Measurements from ENCODE around the gene MRPS22. TPM values are rescaled to one million over a fixed set of nuclear protein-coding genes. Genes with fewer than 3 reads are reported as not detected.

The MRPS22 gene
- total RNA-seq, 1 experiment from 2014 or later = 95.1 TPM

DNA sequence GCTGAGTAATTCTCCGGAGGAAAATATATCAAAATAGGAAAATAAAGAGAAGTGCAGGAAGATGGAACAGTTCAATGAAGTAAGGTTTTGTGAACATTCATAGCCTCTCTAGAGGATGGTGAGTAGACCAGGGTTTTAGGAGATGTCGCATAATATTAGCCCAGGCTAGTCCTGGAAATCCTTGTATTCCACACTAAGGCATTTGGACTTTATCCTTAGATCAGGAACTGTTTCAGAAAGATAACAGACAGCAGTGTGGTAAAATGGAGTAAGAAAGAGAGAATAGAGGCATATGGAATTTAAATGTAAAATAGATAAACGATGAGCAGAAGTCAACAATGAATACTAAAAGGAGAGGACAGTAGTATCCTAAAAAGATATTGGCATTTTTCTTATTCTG lies 33.6 kb downstream of the MRPS22 start:
- Histone ChIP-seq H2AFZ (ENCODE audit: low read depth, low read length, poor library complexity, severe bottlenecking) (no peak overlapping the region), H3K9me2 (ENCODE audit: insufficient read depth) (no peaks in the 10 kb centered on the region), H3K79me2 (ENCODE audit: insufficient read depth, low read length) (peaks cover 40% of the 10 kb centered on the region), H3K9me3 (ENCODE audit: control insufficient read depth in 1 of 2, insufficient read depth in 1 of 2, low read depth in 1 of 2, low read length in 2 of 2) (no peaks in the 10 kb centered on the region), H4K20me1 (ENCODE audit: insufficient read depth) (0 out of 2 replicates have a peak, but pooled peaks cover 5% of the 10 kb centered on the region), H3K27me3 (ENCODE audit: insufficient read depth, low read length) (no peaks in the 10 kb centered on the region), H3K4me3 (replicated peaks in 1 of 2; ENCODE audit: low read depth in 1 of 2, low read length in 2 of 2) (no peak overlapping the region), H3K27ac (ENCODE audit: low read depth, low read length) (no peak overlapping the region), H3K4me2 (ENCODE audit: low read length) (no peak overlapping the region), H3K4me1 (ENCODE audit: control insufficient read depth in 1 of 2, insufficient read depth in 2 of 2, low read length in 2 of 2) (no peaks in the 10 kb centered on the region), H3K36me3 (ENCODE audit: control insufficient read depth in 1 of 2, insufficient read depth in 2 of 2, low read length in 2 of 2) (peaks cover 57 to 62% of the 10 kb centered on the region in 2 experiments), H3K9ac (ENCODE audit: low read length) (no peak overlapping the region)
- CTCF ChIA-PET = interaction anchor here (1.6 kb wide), 1 partner anchor 51 kb away, joined by 3 read pairs; no protein-coding TSS in a partner anchor
- no peak for DNase-seq (ENCODE audit: low read depth, low spot score)
- BruUV-seq (replicated peaks) = no TSS peak
- intact Hi-C loops (cut with micrococcal nuclease) = no loop called here
- ATAC-seq = no peak
- POLR2A ChIA-PET = no interaction called here
- RAD21 ChIA-PET (ENCODE audit: low non-redundant PET in 1 of 2, low total read pairs in 2 of 2, uncharacterized antibody in 2 of 2, unreplicated experiment in 2 of 2) = no interaction called here
- TF ChIP-seq JUND (IDR thresholded peaks at IDR 0.05) = no peak

- H3K27me3 ChIP-seq (ENCODE audit: insufficient read depth, low read length) = no peaks in the 10 kb centered on the region
- CTCF ChIA-PET = interaction anchor here (2.8 kb wide), 1 partner anchor 25 kb away, joined by 9 read pairs; no protein-coding TSS in a partner anchor
- 0 out of 2 replicates have a peak, but pooled peaks cover 5% of the 10 kb centered on the region for H4K20me1 ChIP-seq (ENCODE audit: insufficient read depth)
- intact Hi-C loops (cut with micrococcal nuclease) = no loop called here
- H3K27ac ChIP-seq (ENCODE audit: low read depth, low read length) = no peak overlapping the region
- H2AFZ ChIP-seq (ENCODE audit: low read depth, low read length, poor library complexity, severe bottlenecking) = no peak overlapping the region
- no TSS peak for BruUV-seq (replicated peaks)
- ATAC-seq = no peak
- no peak overlapping the region for H3K9ac ChIP-seq (ENCODE audit: low read length)
- H3K4me3 ChIP-seq (replicated peaks in 1 of 2; ENCODE audit: low read depth in 1 of 2, low read length in 2 of 2) = no peak overlapping the region
- H3K4me2 ChIP-seq (ENCODE audit: low read length) = no peak overlapping the region
- no peak for DNase-seq (ENCODE audit: low read depth, low spot score)
- POLR2A ChIA-PET = interaction anchor here (0.8 kb wide), 1 partner anchor 25 kb away, joined by 4 read pairs; no protein-coding TSS in a partner anchor
- H3K9me3 ChIP-seq (ENCODE audit: control insufficient read depth in 1 of 2, insufficient read depth in 1 of 2, low read depth in 1 of 2, low read length in 2 of 2) = no peaks in the 10 kb centered on the region
- RAD21 ChIA-PET (ENCODE audit: low non-redundant PET in 1 of 2, low total read pairs in 2 of 2, uncharacterized antibody in 2 of 2, unreplicated experiment in 2 of 2) = no interaction called here
- no peaks in the 10 kb centered on the region for H3K4me1 ChIP-seq (ENCODE audit: control insufficient read depth in 1 of 2, insufficient read depth in 2 of 2, low read length in 2 of 2)
- peaks cover 52 to 58% of the 10 kb centered on the region in 2 experiments for H3K36me3 ChIP-seq (ENCODE audit: control insufficient read depth in 1 of 2, insufficient read depth in 2 of 2, low read length in 2 of 2)
- no peaks in the 10 kb centered on the region for H3K9me2 ChIP-seq (ENCODE audit: insufficient read depth)
- TF ChIP-seq, protein P1, sequence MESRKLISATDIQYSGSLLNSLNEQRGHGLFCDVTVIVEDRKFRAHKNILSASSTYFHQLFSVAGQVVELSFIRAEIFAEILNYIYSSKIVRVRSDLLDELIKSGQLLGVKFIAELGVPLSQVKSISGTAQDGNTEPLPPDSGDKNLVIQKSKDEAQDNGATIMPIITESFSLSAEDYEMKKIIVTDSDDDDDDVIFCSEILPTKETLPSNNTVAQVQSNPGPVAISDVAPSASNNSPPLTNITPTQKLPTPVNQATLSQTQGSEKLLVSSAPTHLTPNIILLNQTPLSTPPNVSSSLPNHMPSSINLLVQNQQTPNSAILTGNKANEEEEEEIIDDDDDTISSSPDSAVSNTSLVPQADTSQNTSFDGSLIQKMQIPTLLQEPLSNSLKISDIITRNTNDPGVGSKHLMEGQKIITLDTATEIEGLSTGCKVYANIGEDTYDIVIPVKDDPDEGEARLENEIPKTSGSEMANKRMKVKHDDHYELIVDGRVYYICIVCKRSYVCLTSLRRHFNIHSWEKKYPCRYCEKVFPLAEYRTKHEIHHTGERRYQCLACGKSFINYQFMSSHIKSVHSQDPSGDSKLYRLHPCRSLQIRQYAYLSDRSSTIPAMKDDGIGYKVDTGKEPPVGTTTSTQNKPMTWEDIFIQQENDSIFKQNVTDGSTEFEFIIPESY (IDR thresholded peaks at IDR 0.05; ENCODE audit: extremely low read depth, insufficient replicate concordance, low read length) = no peak
- TF ChIP-seq EGR1 (IDR thresholded peaks at IDR 0.05; ENCODE audit: low read depth) (no peak), CTCF (IDR thresholded peaks at IDR 0.05 in 2 of 3, conservative IDR thresholded peaks at IDR 0.05 in 1 of 3; ENCODE audit: borderline replicate concordance in 1 of 3, insufficient read depth in 1 of 3, low read depth in 2 of 3, low read length in 2 of 3) (no peak), ZNF274 (IDR thresholded peaks at IDR 0.05; ENCODE audit: low read depth, low read length) (no peak), SRF (IDR thresholded peaks at IDR 0.05; ENCODE audit: low read depth) (no peak), RAD21 (IDR thresholded peaks at IDR 0.05; ENCODE audit: low read depth) (no peak)
- TF ChIP-seq, protein P2, sequence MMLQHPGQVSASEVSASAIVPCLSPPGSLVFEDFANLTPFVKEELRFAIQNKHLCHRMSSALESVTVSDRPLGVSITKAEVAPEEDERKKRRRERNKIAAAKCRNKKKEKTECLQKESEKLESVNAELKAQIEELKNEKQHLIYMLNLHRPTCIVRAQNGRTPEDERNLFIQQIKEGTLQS (IDR thresholded peaks at IDR 0.05) = no peak
- H3K79me2 ChIP-seq (ENCODE audit: insufficient read depth, low read length) = peaks cover 52% of the 10 kb centered on the region
Measured at GRCh38 chr3:139378587-139379241, 34.9 kb downstream of the MRPS22 start.

All from HCT116 (cell line).